A549 (cell line): ENCODE data around the gene UBE2D1.

Experiments used
- CHD4 ChIP-seq: fragments of 200-600 bp; sonication (generic); IDR thresholded peaks from 2 replicates; pipeline ENCODE4 v1.6.1; 2016; ENCODE audit warnings: antibody characterized with exemption, mild to moderate bottlenecking, borderline replicate concordance
- HDAC2 ChIP-seq: fragments of 200-600 bp; sonication (generic); IDR thresholded peaks from 2 replicates; pipeline ENCODE4 v1.6.1; 2016
- JUNB ChIP-seq: fragments of >200 bp; sonication (Bioruptor Twin); formaldehyde crosslinking; IDR thresholded peaks from 2 replicates; pipeline ENCODE4 v1.6.1; 2016
- PHF8 ChIP-seq: fragments of 200-600 bp; sonication (generic); IDR thresholded peaks from 2 replicates; pipeline ENCODE4 v1.6.1; 2016; ENCODE audit warnings: low read depth, mild to moderate bottlenecking, antibody characterized with exemption, moderate library complexity, borderline replicate concordance
- POLR2A ChIP-seq: IDR thresholded peaks from 2 replicates; pipeline ENCODE4 v1.6.1; 2012; ENCODE audit warnings: mild to moderate bottlenecking, low read length
- RARB ChIP-seq: fragments of 250-450 bp; sonication (Bioruptor Pico); IDR thresholded peaks from 2 replicates; pipeline ENCODE4 v1.8.0; 2021; ENCODE audit warnings: mild to moderate bottlenecking, moderate library complexity
- RCOR1 ChIP-seq: fragments of 150-350 bp; IDR thresholded peaks from 2 replicates; pipeline ENCODE4 v1.6.1; 2014; ENCODE audit warnings: antibody characterized with exemption, low read length, low read depth
- TF ChIP-seq, protein P1 (sequence below): fragments of >200 bp; sonication (Bioruptor Twin); formaldehyde crosslinking; IDR thresholded peaks from 3 replicates; pipeline ENCODE4 v1.5.1; 2016
- TF ChIP-seq, protein P2 (sequence below): IDR thresholded peaks from 2 replicates; pipeline ENCODE4 v1.6.1; 2012

DNA sequence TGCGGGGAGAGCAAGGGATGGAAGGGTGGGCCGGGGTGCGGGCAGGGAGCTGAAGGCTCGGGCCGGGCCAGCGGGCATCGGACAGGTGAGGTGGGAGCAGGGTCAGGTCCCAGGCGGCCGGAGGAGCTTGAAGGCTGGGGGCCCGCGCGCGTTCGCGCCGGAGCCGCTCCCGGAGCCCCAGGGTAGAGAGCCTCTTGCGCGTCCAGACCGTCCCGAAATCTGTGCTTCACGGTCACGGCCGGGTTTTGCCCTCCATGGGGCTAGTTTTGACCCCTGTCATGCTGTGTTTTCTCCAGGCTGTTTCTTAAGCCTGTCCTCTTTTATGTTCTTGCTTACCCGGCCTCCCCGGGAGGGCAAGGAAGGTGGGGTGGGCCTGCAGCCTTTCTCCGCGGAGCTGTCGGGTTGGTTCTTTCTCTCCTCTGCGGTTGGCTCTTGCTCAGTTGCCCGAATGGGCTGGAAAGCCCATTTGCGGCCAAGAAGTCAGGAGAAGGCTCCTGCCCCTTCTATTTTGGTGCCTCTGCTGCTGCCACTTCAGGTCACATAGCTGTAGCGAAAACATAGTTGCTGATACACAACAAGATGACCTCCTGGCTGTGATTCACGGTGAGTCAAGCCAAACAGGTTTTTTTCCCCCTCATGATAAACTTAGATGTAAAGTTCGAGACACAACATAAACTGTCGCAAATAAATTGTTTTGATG is 650 bp downstream of the UBE2D1 start:
- TF ChIP-seq RCOR1 (no peak), RARB (CRISPR knock-in tag) (no peak), PHF8 (peak; percentile 34; the same call in 1 of the 2 replicates), POLR2A (no peak), CHD4 (no peak), JUNB (no peak), HDAC2 (no peak)
- TF ChIP-seq, protein P1, sequence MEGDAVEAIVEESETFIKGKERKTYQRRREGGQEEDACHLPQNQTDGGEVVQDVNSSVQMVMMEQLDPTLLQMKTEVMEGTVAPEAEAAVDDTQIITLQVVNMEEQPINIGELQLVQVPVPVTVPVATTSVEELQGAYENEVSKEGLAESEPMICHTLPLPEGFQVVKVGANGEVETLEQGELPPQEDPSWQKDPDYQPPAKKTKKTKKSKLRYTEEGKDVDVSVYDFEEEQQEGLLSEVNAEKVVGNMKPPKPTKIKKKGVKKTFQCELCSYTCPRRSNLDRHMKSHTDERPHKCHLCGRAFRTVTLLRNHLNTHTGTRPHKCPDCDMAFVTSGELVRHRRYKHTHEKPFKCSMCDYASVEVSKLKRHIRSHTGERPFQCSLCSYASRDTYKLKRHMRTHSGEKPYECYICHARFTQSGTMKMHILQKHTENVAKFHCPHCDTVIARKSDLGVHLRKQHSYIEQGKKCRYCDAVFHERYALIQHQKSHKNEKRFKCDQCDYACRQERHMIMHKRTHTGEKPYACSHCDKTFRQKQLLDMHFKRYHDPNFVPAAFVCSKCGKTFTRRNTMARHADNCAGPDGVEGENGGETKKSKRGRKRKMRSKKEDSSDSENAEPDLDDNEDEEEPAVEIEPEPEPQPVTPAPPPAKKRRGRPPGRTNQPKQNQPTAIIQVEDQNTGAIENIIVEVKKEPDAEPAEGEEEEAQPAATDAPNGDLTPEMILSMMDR, result no peak
- TF ChIP-seq, protein P2, sequence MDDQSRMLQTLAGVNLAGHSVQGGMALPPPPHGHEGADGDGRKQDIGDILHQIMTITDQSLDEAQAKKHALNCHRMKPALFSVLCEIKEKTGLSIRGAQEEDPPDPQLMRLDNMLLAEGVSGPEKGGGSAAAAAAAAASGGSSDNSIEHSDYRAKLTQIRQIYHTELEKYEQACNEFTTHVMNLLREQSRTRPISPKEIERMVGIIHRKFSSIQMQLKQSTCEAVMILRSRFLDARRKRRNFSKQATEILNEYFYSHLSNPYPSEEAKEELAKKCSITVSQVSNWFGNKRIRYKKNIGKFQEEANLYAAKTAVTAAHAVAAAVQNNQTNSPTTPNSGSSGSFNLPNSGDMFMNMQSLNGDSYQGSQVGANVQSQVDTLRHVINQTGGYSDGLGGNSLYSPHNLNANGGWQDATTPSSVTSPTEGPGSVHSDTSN, result no peak
